NCI-H2196 treated with DMSO at 0.1 percent for 48 hours (cell line): ENCODE results near the gene SDHA.
"Not testable (repeated sequence)": the region's sequence is repeated elsewhere in the genome, so short reads cannot be mapped to it uniquely, and the experiment has no call there.

Source experiments
- DNase-seq: peaks from one replicate; lab custom pipeline; 2025; ENCODE audit not compliant: unreplicated experiment; lab: John Stamatoyannopoulos, UW

The SDHA gene

DNA sequence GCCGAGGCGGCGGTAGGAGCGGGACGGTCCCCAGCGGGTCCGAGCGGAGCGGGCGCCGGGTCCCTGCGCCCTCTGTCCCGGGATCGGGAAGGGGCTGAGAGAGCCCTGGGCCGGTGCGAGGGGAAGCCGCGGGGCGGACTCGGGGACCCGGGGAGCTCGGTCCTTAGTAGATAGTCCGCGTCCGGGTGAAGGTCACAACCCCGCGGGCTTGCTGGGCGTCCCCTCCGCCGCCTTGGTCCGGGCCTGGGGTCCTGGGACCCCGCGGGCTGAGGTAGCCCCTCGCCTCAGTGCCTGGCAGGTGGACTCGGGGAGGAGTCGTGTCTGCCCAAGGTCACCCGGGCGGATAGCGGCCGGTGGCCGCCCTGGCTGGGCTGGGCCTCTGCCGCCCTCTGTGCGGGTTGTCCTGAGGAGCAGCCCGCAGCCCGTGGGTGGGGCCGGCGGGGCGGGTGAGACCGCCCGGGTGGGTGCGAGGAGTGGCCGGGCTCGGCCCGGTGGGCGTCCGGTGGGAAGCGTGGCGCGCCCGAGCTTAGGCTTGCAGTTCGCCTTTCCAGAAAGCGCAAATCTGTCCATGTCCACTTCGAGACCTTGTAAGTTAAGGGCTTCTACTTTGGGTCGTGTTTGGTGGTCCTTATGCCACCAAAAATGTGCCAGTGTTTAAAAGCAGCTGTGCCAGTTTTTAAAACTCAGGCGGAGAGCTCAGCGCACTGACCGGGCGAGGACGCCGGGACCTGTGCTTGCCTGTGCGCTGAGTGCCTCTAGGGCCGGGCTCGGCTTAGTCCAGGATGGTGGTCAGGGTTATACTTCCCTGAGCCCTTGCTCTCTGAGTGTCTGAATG, 554 bp downstream of the SDHA start:
- no peak for DNase-seq

DNA sequence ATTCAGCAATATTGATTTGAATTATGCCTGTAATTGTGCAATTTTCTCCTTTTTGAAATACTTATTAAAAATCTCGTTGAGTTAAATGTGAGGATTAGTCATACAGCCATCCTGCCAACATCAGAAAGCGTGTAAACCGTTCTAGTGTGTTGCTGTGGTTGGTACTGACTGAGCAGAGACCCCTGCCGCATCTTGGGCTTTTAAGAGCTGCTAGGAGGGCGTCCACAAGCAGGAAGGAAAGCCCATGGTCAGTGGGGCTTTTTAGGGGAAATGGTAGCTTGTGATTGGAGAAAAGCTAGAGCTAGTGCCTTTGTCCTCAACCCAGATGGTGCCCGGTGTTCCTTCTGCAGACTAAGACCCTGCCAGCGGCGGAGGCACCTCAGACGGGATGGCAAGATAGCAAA, 1.3 kb downstream of the SDHA start:
- no peak for DNase-seq

DNA sequence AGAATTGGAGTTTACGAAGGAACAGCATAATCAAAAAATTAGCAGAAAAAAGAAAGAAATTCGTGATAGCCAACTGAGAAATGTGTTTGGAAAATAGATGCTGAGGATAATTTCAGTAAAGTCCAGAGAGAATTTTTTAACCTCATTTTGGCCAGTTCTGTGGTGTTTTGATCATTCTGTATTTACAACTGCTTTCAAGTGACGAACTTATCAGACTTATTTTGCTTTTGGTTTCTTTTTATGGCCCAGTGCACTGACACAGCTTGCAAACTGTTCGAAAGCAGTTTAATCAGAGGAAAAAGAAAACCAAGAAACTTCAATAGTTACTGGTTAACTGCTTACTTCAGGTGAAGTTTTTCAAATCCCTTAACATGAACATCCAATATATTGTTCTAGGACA, 1.9 kb downstream of the SDHA start:
- no peak for DNase-seq

DNA sequence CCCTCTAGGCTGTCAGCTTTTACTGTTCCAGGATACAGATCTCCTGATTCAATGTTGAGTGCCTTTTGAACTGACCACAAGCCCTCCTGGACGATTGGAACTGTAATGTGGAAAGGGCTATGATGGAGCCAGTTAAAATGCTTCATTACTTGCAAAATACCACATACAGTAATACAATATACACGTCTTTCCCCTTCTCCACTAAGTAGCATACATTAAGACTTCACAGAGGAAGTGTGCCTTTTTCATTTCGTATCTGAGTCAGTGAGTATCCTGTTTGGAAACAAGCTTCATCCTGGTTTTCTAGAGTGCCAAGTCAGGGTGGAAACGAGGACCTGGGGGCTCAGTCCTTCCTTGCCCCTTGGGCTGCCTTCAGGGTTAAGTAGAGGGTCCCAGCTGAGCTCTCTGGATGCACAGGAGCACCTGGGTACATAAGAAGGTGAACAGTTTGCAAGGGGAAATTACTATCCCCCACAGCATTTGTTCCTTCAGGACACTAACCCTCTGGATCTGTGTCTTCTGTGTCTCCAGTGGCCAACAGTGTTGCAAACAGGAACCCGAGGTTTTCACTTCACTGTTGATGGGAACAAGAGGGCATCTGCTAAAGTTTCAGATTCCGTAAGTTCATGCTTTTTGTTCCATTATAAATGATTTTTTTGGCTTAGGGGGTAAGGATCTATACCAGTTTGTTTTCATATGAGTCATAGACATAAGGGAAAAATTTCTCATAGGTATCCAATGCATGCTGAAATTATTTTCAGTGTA, 5.0 kb downstream of the SDHA start:
- DNase-seq, result not testable (repeated sequence)

DNA sequence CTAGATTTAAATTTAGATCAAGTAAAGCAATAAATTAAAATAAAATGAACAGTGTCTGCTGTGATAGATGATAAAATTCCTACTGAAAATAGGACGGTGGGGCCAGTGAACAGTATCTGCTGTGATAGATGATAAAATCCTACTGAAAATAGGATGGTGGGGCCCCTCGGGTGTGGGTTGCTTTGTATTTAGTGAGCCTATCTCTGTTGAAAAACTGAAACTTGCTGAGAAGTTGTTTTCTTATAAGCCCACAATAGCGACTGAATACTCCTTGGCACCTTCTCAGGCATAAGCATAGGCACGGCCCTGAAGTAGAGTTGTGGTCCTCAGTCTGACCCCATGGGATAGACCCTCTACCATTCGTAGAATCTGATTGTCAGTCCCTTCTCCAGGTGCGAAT, 5.7 kb downstream of the SDHA start:
- no peak for DNase-seq

DNA sequence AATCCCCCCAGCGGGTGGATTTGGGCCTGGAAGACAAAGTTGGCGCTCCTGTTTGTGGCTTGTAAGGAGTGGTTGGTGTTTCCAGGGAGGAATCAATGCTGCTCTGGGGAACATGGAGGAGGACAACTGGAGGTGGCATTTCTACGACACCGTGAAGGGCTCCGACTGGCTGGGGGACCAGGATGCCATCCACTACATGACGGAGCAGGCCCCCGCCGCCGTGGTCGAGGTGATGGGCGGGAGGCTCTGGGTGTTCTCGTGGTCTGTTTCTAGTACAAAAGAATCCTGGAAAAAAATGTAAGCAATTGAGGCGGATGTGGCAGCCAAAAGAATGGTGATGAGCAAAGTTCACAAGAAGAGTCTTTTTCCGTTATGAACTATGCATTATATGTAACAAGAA, 7.2 kb downstream of the SDHA start:
- no peak for DNase-seq

DNA sequence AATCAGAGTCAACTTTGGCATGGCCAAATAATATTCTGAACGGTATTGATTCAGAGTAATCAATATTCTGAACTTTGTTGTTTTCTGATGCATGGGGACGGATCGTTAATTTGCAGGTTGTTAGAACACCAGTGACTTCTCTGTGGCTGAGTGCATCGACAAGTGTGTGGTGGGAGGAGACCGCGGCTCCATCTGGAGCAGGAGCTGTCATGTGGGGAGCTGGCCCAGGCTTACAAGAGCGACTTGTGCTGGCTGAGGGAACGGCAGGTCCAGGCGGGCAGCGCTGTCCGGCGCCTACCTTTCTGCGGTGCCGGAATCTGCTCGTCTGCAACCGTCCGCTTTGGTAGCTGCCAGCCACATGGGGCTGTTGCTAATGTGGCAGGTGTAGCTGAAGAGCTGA, 9.3 kb downstream of the SDHA start:
- DNase-seq, result not testable (repeated sequence)

DNA sequence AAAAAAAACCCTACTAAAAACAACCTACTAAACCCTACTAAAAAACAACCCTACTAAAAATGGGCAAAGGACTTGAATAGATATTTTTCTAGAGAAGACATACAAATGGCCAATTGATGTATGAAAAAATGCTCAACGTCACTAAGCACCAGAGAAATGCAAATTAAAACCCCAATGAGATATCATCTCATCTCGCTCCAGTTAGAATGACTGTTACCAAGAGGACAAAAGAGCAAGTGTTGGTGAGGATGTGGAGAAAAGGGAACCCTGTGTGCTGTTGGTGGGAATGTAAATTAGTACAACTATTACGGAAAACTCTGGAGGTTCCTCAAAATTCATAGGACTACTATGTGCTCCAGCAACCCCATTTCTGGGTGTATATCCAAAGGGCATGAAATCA, 10.8 kb downstream of the SDHA start:
- DNase-seq, result no peak

DNA sequence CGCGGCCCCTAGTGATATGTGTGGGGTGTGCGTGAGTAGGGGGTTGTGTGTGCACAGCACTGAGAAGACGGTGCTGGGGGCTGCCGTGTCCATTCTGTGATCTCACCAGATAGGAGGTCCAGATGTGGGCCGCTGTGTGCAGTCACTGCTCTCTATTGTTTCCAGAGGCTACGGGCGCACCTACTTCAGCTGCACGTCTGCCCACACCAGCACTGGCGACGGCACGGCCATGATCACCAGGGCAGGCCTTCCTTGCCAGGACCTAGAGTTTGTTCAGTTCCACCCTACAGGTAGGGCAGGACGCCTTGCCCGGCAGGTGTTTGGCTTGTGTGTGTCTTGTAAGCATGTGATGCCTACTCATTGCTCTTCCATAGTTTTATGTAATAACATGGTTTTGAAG, 12.6 kb downstream of the SDHA start:
- no peak for DNase-seq

DNA sequence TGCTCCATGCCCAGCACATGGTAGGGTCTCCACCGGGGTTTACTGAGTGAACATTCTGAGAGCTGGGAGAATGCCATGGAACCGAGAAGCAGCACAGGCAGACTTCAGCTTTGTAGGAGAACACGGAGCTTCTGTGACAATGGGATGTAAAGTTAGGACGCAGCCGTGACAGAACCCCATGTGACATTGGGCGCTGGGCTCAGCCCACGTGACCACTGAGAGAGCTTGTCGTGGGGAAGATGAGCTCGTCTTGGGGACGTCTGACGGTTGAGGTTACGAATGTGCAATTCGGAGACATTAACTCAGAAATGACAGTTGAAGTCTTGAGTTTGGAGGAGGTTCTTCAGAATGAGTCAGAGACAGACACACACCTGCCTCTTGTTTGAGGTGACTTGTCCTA, 13.5 kb downstream of the SDHA start:
- DNase-seq, result no peak

DNA sequence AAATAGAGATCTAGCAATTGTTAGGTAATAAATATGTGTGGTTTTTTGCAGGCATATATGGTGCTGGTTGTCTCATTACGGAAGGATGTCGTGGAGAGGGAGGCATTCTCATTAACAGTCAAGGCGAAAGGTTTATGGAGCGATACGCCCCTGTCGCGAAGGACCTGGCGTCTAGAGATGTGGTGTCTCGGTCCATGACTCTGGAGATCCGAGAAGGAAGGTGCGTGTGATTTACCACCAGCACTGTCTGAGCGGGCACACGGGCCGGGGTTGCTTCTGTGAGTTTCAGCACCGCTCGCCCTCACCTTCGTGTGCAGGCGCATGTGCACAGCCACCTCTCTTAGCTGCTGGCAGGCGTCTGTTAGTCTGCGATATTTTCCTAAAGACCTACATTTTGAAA, 15.3 kb downstream of the SDHA start:
- not testable (repeated sequence) for DNase-seq

DNA sequence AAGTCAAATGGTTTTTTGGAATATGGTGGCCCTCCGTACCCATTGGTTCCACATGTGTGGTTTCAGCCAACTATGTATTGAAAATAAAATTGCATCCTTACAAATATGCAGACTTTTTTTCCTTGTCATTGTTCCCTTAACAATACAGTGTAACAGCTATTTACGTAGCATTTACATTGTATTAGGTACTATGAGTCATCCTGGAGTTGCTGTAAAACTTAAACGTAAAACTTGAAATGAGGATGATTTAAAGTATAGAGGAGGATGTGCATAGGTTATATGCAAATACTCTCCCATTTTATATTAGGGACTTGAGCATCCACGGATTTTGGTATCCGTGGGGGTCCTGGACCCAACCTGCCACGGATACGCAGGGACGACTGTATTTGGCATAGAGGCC, 16.3 kb downstream of the SDHA start:
- DNase-seq, result no peak

DNA sequence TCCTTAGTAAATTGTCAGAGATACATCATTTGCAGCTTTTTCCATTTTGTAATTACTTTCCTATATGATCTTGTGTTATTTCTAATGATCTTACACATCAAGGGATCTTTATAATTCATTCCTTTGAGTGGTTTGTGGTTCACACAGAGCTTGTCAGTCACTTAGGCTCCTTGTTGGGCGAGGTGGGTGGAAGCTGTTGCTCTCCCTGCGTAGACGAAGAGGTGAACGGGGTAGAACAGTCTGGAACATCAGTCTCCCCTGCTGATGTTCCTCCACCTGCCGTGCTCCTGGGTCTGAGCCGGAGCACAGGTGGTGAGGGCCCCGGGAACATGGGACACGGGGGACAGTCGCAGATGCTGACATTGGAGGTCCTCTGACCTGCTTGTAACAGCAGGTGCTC, 17.4 kb downstream of the SDHA start:
- DNase-seq, result not testable (repeated sequence)

DNA sequence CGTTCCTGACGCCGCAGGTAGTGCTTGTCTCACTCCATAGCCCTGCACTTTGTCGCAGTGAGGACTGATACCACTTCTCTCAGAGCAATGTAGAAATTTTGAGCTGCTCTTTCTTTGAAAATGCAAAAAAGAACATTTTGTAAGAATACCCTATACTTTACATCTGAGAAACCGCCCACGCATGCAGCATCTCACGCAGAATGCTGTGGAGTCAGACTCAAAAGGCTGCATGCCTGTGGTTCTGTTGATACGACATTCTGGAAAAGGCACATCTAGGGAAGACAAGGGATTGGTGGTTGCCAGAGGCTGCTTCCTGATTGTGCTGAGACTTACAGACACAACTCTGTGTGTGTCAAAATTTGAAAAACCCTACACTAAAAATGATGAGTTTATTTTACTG, 19.8 kb downstream of the SDHA start:
- DNase-seq, result not testable (repeated sequence)

DNA sequence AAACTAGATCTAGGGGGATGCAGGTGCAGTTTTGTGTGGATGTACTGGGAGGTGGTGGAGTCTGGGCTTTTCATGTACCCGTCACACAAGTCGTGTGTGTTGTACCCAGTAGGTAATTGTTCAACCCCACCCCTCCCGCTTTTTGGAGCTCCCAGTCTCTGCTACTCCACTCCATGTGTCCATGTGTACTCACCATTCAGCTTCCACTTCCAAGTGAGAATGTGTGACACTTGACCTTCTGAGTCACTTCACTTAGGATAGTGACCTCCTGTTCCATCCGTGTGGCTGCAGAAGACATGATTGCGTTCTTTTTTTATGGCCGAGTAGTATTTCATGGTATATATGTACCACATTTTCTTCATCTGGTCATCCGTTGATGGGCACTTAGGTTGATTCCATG, 22.4 kb downstream of the SDHA start:
- DNase-seq, result not testable (repeated sequence)

DNA sequence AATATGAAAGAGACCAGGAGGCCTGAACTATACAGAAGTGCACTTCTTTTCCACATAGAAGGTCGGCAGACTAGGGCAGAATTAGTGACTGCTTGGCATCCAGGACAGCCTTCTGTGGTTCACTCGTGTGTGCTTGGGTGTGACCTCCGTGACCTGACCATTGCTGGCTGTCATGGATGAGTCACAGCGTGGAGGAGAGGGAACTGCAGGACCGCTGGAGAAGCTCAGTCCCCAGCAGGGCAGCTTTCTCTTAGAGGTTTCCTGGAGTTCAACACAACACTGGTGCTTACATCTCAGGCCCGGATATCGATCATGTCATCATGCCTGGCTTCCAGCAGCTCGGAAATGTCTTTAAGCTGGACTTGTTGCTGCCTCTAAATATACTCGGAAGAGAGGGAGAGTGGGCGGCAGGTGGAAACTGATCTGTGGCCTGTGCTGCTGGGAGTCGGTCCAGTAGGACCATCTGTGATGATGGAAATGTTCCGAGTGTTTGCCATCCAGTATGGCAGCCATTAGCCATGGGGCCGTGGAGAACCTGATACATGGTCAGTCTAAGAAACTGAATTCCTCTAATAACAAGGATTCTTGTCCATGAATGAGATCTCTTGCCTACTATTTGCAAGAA, 23.0 kb downstream of the SDHA start:
- not testable (repeated sequence) for DNase-seq

DNA sequence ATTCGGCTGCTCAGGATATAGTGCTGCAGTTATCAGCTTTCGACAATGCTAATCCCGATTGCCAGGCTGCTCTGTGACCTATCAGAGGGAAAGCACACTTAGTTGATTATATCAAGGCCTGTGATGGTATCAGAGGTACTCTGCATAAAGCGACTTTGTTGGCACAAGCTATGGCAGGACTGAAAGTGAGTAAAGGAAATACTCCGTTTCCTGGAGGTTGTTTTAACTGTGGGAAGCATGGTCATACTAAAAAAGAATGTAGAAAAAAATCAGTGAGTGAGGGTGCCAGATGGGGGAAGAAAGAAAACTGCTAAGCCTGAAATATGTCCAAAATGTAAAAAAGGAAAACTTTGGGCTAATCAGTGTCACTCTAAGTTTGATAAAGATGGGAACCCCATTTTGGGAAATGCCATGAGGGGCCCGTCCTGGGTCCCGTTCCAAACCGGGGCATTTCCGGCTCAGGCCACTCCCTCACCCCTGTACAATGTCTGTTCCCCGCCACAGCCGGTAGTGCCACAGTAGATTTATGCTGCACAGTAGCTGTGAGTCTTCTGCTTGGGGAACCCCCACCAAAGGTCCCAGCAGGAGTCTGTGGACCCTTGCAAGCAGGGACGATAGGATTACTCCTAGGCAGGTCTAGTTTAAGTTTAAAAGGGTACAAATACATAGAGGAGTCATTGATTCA, 25.7 kb downstream of the SDHA start:
- not testable (repeated sequence) for DNase-seq

DNA sequence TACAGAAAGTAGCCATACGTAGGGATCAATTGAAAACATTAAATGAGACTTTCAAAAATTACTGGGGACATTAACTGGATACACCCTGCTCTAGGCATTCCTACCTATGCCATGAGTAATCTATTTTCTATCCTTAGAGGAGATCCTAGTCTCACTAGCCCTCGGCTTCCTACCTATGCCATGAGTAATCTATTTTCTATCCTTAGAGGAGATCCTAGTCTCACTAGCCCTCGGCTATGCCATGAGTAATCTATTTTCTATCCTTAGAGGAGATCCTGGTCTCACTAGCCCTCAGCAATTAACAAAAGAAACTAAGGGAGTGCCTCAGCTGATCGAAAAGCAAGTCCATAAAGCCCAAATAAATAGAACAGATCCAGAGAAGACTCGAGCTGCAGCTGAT, 27.6 kb downstream of the SDHA start:
- DNase-seq, result not testable (repeated sequence)

DNA sequence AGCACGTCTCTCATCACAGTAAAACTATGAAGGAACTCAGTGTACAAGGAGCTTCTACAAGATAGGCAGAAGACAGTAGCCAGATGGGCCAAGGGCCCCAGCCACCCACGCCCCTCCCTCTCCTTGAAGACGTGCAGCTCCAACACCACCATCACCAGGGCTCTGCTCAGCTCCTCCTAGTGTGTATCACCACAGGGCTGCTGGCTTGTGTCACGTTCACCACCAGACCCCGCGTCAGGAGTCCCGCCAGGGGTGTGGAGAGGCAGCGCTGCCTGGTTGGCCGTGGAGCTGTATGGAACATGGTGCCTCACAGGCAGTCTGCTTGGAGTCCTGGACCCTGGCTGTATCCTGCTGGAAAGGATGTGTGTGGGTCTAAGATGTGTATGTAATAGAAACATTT, 32.3 kb downstream of the SDHA start:
- not testable (repeated sequence) for DNase-seq

DNA sequence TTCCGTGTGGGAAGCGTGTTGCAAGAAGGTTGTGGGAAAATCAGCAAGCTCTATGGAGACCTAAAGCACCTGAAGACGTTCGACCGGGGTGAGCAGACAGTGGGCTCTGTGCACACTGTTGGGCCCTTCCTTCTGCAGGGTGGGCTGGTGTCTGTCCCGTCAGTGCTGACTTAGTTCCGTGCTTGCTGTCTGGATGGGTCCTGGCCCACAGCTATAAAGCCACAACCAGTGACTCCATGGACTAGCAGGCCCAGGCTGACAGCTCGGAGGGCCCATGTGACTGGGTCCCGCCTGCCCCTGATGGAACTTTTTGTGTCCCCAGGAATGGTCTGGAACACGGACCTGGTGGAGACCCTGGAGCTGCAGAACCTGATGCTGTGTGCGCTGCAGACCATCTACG, 32.9 kb downstream of the SDHA start:
- DNase-seq, result not testable (repeated sequence)

DNA sequence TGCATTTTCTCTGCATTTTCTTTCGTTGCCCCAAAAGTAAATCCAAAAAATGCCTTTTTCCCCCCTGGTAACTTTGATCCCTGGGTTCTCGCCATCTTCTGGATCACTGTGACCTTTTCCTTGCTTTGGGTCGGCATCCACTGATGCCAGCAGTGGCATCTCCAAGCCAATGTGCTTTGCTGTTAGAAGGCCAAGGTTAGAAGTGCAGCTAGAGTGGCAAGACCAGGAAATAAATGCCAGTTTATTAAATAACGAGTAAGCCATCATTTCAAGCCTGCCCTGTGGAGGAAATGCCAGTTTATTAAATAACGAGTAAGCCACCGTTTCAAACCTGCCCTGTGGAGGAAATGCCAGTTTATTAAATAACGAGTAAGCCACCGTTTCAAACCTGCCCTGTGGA, 33.4 kb downstream of the SDHA start:
- DNase-seq, result not testable (repeated sequence)
